ENCODE data around the gene KRTAP19-1.
A peak's percentile ranks its signal among the peaks of the same experiment; 100 is the strongest.

KRTAP19-1 gene

DNA sequence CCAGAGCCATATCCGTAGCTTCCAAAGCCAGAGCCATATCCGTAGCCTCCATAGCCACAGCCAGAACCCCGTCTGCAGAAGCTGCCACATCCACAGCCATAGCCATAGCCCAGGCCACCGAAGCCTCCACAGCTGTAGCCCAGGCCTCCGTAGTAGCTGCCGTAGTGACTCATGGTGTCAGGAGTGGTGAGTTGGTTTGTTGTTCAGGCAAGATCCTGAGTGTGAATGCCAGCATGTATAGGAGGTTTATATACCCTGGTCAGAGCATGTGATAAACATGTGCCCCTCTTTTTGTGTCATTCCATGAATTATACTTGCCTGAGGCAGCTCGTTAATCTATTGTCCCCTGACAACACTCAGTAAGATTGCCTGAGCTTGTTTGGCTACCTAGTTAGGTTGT lies at the start of gene KRTAP19-1:
KRTAP19-1 (minus strand) TSS at position 223 of the 400 bp plus-strand sequence; CDS start at position 173, 50 bp downstream.
- DNase-seq = no peak

DNA sequence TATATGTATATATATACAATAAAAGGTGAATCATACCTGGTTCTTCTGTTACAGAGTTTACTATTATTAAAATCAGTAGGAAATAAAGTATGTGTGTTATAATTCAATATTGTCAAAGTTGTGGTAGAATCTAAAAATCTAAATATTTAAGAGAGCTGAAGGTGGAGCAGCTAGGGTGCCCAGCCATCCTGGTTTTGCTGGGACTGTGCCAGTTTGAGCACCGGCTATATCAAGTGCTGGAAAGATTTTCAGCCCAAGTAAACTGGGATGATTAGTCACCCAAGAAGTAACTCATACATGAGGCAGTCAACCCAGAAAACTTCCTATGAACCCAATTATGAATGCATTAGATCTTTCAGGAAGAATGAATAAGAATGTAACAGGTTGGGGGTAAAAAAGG lies 38.7 kb upstream of the KRTAP19-1 start:
- DNase-seq = no peak

DNA sequence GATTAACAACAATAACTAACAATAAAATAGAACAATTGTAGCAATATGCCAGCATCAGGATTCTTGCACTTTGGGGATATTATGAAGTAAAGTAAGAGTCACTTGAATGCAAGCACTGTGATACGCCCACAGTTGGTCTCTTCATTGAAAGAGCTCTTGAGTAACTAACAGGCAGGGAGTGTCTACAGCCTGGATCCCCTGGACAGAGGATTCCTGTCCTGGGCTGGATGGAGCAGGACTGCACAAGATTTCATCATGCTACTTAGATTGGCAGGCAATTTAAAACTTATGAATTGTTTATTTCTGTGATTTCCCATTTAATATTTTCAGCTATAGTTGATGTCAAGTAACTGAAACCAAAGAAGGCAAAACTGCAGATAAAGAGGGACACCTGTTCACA lies 35.5 kb upstream of the KRTAP19-1 start:
- DNase-seq = no peak

DNA sequence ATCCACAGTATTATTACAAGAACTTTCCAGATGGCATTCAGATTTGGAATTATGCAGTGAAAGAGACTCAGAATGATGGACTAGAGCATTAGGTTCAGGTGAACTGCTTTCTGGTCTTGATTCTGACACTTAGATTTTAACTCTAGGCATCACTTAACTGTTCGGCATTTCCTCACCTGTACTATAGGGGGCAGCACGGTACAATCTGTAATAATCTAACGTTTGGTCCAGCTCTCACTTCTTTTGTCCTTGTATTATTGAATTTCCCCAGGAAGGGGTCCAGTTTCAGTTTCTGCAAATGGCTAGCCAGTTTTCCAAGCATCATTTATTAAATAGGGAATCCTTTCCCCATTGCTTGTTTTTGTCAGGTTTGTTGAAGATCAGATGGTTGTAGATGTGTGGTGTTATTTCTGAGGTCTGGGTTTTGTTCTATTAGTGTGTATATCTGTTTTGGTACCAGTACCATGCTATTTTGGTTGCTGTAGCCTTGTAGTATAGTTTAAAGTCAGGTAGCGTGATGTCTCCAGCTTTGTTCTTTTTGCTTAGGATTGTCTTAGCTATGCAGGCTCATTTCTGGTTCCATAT lies 25.5 kb upstream of the KRTAP19-1 start:
- peak; percentile 38 for DNase-seq

DNA sequence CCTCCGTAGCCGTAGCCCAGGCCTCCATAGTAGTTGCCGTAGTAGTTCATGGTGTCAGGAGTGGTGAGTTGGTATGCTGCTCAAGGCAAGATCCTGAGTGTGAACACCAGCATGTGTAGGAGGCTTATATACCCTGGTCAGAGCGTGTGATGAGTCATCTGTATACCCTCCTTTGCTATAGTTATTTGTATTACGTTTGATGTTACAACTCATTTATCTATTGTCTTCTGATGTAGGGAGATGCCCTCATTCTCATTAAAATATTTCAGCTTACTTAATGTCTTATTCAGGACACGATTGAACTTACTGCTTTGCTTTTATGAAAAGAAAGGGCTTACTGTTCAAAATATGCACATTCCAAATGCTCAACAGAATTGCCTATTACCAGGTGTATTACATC lies 21.9 kb upstream of the KRTAP19-1 start, which contains the start of gene KRTAP19-5:
KRTAP19-5 (minus strand) TSS at position 101 of the 400 bp plus-strand sequence; CDS start at position 50, 51 bp downstream.
- no peak for DNase-seq

DNA sequence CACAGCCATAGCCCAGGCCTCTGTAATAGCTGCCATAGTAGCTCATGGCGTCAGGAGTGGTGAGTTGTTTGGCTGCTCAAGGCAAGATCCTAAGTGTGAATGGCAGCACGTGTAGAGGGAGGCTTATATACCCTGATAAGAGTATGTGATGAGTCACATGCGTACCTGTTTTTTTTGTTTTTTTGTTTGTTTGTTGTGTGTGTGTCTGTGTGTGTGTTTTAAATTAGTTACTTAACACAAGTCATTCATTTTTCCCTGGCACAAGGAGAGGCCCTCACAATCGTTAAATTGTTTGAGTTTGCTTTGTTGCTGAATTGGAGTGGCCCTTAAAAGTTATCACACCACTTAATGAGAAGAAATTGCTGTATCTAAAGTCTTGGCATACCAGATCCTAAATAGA lies 16.9 kb upstream of the KRTAP19-1 start, which contains the start of gene KRTAP19-4:
KRTAP19-4 (minus strand) TSS at position 101 of the 400 bp plus-strand sequence; CDS start at position 46, 55 bp downstream.
- DNase-seq = no peak

DNA sequence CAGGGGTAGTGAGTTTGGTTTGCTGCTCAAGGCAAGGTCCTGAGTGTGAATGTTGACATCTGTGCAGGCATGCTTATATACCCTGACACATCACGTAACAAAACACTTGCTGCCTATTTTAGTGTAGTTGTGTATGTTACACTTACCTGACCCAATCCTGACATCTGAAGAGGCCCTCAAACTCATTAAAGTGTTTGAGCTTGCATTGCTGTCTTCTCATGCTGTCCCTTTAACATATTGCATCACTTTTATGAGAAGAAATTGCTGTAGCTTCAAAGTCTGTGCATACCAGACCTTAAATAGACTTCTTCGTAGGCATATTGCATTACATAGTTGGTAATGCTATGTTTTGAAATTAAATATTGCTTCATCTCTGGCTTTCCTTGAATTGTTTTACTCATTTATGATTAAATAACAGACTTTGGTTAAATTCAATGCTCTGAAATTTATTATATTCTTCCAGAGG lies 11.8 kb upstream of the KRTAP19-1 start, which contains the start of gene KRTAP19-3:
KRTAP19-3 (minus strand) TSS at position 51 of the 466 bp plus-strand sequence. CDS start 56 bp downstream, outside the sequence.
- no peak for DNase-seq

DNA sequence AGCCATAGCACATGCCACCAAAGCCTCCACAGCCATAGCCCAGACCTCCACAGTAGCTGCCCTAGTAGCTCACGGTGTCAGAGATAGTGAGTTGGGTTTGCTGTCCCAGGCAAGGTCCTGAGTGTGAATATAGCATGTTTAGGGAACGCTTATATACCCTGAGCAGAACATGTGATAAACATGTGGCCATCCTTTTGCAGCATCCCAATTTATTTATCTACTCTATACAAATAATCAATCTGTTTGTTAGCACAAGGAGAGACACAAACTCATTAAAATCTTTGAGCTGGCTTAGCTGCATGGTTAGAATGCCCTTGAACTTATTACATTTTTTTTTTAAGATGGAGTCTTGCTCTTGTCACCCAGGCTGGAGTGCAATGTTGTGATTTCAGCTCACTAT lies 7.2 kb upstream of the KRTAP19-1 start, which contains the start of gene KRTAP19-2:
KRTAP19-2 (minus strand) TSS at position 101 of the 400 bp plus-strand sequence; CDS start at position 13, 88 bp downstream.
- no peak for DNase-seq

DNA sequence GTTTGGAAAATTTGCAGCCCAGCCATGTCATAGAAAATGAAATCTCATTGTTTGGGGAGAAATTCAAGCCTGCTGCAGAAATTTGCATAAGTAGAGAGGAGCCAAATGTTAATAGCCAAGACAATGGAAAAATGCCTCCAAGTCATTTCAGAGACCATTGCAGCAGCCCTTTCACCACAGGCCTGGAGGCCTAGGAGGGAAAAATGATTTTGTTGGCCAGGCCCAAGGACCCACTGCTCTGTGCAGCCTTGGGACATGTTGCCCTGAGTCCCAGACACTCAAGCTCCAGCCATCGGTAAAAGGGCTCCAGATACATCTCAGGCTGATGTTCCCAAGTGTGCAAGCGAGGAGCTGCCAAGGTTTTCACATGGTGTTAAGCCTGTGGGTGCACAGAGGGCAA lies 6.0 kb upstream of the KRTAP19-1 start:
- DNase-seq = no peak

DNA sequence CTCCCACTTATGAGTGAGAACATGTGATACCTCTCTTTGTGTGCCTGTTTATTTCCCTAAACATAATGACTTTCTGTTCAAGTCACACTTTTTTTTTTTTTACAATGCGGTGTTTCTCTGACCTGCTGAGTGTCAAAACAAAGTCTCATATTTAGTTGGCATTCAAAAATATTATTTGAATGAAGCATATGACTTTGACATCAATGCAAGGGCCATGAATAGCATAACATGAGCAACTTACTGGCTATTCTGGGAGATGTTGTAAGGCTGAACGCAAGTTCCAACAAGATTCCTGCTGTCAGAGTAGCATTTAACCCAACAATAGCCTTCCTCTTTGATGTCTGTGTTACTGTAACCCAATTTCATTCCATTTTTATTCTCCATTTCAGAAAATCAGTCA lies 2.0 kb upstream of the KRTAP19-1 start:
- DNase-seq = no peak

DNA sequence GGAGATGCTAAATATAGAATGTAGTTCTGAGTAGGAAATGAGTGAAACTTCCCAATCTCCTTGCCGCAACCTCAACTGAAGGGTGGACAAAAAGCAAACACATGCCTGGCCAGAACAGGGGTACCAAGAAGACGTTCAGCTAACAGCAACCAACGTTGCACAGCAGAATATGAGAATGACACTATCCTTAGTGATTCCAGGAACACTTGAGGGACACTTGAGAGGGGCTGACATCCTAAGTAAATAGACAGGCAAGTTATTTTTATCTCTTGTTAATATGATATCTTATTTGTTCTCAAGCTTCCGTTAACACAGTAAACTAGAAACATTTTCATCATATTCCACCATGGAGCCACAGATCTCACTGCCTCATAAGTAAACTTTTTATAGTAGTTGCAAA lies 908 bp downstream of the KRTAP19-1 start:
- no peak for DNase-seq

DNA sequence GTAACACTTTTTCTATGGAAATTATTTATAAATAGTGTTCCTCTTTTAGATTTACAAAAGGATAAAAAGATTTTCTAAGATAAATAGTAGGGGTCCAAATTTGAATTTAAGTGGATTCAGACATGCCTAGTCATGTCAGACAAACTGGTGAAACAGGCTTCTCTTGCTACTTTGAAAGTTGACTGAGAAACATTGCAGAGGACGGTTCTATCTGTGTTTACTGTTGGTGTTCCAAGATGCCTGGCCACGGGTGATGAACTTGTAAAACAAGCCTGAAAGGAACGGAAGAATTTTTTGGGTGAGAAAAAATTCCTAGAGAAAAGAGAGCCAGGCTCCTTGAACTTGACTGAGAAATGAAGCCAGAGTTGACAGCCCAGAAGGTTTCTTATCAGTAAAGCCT lies 2.2 kb downstream of the KRTAP19-1 start:
- no peak for DNase-seq

DNA sequence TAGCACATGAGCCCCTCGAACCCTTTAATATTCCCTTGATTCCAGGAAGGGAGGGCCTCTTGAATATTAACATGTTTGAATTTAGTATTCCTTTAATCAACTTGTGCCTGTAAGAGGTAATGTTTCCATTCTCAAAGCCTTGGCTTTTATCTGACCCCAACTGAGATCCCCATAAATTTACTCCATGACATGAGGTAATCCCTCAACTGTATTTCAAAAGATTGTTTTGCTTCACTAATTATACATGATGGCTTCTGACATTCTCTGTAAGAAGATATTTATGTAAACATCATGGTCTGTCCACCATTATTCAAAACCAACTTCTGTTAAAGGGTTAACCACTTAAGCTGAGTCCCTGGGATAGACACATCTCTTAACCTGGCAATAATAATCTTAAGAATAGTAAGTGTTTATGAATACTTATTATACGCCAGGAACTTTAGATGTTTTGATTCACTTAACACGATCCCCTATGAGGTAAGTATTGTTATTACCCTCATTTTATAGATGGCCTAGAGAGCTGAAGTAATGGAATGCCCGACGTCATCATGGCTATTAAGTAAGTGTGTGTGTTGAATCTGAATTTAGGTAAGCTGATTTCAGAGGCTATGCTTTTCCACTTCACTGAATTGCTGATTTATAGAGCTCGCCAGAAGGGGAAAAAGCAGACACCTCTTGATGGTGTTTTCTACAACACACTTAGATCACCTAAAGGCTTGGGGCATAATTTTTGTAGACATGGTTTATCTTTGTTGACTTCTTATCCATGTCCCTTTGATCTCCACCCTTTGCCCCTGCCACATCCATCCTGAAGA lies 11.1 kb downstream of the KRTAP19-1 start:
- DNase-seq = no peak

DNA sequence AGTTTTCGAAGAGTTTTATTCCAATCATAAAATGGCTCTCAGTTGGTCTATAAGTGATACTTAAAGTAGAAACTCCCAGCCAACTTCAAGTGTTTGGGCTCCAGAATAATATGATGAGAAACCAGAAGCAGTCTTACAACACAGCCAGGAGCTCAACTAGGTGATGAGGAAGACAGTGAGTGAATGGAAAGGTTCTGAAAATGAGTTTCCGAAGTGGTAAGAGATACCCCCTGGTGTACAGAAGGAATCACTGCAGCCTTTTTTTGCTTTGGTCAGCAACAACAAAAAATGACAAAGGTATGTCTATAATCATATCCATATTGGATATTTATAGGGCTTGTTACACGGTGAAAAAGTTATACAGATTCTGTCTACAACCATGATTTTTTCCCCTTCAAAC lies 16.5 kb downstream of the KRTAP19-1 start:
- peak; percentile 0 for DNase-seq

DNA sequence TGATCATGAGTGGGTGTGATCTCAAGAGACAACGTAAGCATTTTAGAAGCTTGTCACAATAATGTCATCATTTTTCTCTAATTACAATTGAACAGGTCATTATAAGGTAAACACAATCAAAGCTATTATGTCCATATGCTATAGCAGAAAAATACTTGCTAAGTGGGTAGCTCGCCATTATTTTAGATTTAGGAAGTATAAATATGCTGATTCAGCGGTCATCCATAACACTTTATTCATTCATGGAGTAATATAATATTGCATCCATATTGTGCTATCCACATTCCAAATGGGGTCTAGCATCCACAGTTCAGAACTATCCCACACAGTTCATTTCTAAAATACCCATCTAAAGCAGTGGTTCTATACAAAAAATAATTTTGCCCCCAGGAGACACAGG lies 31.7 kb downstream of the KRTAP19-1 start:
- no peak for DNase-seq

DNA sequence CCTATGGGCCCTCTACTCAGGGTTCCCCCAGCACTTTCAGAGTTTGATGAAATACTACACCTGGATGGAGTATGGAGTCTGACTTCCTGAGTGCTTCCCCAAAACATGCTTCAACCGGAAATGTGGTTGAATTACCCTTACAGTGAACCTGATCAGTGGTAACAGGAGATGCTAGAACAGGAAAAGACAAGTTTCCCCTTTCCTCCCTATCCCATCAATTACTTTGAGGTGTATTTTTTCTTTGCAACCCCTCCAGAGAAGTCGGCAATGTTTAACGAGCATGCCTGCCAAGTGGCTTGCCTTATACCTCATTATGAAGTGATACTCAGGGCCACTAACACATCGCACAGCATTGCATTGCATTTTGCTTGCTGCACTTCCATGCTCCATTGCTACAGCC lies 33.1 kb downstream of the KRTAP19-1 start:
- DNase-seq = no peak

DNA sequence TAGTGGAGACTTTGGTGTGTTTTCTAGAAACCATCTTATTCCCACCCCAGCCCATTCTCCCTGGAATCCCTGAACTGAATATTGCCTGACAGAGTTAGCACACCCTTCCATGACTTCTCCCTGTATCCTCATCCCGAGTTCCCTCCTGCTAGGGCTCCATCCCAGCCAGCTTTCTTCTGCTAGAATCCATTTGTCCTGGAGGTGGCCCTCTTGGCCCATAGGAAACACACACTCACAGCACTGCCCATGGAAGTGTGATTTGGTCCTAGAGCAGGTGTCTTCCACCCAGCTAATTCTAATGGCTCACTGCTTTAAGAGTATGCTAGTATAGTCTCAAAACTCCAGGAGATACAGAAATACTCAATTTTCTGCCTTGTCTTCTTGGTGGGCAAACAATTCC lies 36.0 kb downstream of the KRTAP19-1 start:
- DNase-seq = no peak

DNA sequence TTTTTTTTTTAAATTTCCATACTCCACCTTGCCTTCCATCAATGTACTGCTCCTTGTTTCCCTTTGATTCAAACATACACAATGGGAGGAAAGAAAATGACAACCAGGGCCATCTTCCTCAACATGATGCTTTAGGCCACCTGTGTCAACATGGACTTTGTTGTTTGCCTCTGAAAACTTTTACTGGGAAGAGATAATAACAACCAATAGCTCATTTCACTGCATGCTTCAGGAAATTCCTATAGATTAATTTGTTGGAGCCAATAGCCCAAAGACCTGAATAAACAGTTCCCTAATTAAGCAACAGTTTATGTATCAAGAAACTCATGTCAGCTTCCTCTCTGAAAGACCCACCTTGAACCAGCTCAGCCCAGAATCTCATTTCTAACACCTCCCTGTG lies 36.9 kb downstream of the KRTAP19-1 start:
- DNase-seq = no peak

DNA sequence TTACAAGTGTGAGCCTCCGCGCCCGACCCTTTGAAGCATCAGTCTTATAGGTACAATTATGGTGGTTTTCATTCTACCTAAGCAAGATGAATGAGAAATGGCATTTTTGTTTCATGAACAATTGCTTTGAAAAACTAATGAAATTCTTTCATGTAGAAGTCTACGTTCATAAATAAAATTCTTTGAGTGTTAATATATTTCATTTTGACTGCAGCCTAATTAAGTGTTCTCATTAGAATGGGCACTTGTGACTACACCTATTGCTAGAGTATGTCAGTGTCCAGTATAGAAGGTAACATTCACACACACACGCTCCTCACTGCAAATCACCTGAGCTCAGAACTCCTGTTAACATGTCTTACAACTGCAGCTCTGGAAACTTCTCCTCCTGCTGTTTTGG lies 40.2 kb downstream of the KRTAP19-1 start, which contains the start of gene KRTAP15-1:
KRTAP15-1 (plus strand) TSS at position 301 of the 400 bp plus-strand sequence; CDS start at position 354, 53 bp downstream.
- no peak for DNase-seq

DNA sequence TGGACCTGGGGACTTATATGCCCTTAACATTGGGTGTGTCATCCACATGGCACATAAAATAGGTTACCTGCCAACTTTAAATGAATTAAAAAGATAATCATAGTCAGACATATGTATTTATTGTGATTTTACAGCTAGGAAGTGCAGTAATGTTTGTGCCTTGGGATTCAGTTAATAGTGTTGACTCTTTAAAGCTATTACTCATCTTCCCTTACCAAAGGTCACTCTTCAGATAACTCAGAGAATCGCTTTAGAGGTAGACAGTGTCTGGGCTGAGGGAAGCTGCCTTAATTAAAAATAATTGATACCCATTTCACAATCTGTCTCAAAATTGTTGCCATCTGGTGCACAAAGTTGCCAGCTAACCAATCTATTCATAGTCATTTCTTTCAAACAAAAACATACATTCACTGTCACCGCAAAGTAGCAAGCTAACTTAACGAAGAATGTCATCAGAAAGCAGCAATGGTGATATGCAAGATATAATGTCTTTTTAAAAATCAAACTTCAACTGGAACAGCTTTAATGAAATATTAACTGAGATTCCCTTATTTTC lies 43.1 kb downstream of the KRTAP19-1 start:
- DNase-seq = no peak

DNA sequence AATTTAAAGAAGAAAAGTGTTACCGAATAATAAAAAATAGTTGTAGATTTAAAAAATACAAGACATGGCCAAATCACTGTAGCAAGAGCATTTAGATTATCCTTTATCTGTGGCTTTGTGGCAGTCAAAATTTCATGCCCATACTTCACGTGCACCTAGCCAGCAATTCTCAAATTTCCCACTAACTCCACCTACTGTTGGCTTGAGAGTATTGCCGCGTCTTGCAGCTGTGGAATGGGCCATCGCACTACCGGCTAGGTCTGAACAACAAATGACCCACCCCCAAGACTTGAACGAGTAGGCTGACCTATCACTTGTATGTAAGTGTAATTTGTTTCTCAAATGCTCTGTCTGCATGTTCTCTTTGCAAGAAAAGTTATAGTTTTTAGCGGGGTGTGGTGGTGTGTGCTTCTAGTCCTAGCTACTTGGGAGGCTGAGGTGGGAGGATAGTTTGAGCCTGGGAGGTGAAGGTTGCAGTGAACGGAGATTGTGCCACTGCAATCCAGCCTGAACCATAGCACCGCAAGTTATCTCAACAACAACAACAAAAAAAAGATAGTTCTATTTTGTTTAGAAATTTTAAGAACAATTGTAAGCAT lies 46.0 kb downstream of the KRTAP19-1 start:
- DNase-seq = peak; percentile 45

DNA sequence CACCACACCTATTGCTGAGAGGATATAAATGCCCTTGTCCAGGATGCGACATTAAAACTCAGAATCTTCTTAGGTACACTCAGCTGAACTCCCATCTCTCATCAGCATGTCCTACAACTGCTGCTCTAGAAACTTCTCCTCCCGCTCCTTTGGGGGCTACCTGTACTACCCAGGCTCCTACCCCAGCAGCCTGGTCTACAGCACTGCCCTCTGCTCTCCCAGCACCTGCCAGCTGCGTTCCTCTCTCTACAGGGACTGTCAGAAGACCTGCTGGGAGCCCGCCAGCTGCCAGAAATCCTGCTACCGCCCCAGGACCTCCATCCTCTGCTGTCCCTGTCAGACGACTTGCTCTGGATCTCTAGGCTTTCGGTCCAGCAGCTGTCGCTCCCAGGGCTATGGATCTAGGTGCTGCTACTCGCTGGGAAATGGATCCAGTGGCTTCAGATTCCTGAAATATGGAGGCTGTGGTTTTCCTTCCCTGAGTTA lies 50.0 kb downstream of the KRTAP19-1 start, which contains the start of gene KRTAP13-4:
KRTAP13-4 (plus strand) TSS at position 51 of the 486 bp plus-strand sequence; CDS start at position 107, 56 bp downstream.
- no peak for DNase-seq

Measured in activated CD4-positive, alpha-beta T cell treated with anti-CD3 and anti-CD28 coated beads, Interleukin-10, Interleukin-2, amounts not matched to agents 100 ng/mL and 50 ng/mL, durations not matched to agents 16 hours and 8 hours (primary cell).